OCI-LY1 (cell line): ENCODE results near the gene REC8.

Experiments
- EZH2 ChIP-seq: fragments of 200-600 bp; sonication (generic), shearing (Covaris generic); IDR thresholded peaks from 2 replicates; pipeline ENCODE4 v1.8.0; 2017; ENCODE audit warnings: borderline replicate concordance, mixed run types, mild to moderate bottlenecking, antibody characterized with exemption, low read length, moderate library complexity, mixed read lengths
- TF ChIP-seq, protein P1 (sequence below): fragments of 200-600 bp; sonication (generic), shearing (Covaris generic); IDR thresholded peaks from 2 replicates; pipeline ENCODE4 v1.5.1; 2017; ENCODE audit warnings: mild to moderate bottlenecking, antibody characterized with exemption, low read length, moderate library complexity, mixed read lengths

- TF ChIP-seq, protein P1, sequence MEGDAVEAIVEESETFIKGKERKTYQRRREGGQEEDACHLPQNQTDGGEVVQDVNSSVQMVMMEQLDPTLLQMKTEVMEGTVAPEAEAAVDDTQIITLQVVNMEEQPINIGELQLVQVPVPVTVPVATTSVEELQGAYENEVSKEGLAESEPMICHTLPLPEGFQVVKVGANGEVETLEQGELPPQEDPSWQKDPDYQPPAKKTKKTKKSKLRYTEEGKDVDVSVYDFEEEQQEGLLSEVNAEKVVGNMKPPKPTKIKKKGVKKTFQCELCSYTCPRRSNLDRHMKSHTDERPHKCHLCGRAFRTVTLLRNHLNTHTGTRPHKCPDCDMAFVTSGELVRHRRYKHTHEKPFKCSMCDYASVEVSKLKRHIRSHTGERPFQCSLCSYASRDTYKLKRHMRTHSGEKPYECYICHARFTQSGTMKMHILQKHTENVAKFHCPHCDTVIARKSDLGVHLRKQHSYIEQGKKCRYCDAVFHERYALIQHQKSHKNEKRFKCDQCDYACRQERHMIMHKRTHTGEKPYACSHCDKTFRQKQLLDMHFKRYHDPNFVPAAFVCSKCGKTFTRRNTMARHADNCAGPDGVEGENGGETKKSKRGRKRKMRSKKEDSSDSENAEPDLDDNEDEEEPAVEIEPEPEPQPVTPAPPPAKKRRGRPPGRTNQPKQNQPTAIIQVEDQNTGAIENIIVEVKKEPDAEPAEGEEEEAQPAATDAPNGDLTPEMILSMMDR: no peak
- TF ChIP-seq EZH2: no peak
Observed at GRCh38 chr14:24226473-24226872, 54.6 kb downstream of the REC8 start.
